Liver (tissue), 9 donors: ENCODE data around the gene SERPINB7. TPM values are rescaled to one million over a fixed set of nuclear protein-coding genes. Genes with fewer than 3 reads are reported as not detected.

Experiments
- DNase-seq: peaks from one replicate; pipeline ENCODE4 v3.0.0-alpha.2; 2017; ENCODE audit warnings: low spot score
- H3K27ac ChIP-seq, 2 donors: one replicate each; pipeline ENCODE4 v1.7.0; 2013; ENCODE audit warnings: inconsistent platforms in 2 of 2, low read length in 2 of 2, control low read depth in 1 of 2, low read depth in 1 of 2, mild to moderate bottlenecking in 1 of 2
- H3K27me3 ChIP-seq, 4 donors: one replicate each; pipeline versions ENCODE4 v1.6.1 to v1.7.0; 2013; ENCODE audit warnings: low read length in 3 of 4, inconsistent platforms in 1 of 4, mild to moderate bottlenecking in 1 of 4, moderate library complexity in 1 of 4; ENCODE audit not compliant: control insufficient read depth in 4 of 4, insufficient read depth in 4 of 4
- H3K36me3 ChIP-seq, 4 donors: one replicate each; pipeline versions ENCODE4 v1.6.1 to v1.7.0; 2013; ENCODE audit warnings: low read length in 3 of 4, mild to moderate bottlenecking in 3 of 4, low read depth in 1 of 4, moderate library complexity in 1 of 4; ENCODE audit not compliant: control insufficient read depth in 4 of 4, insufficient read depth in 3 of 4
- H3K4me1 ChIP-seq, 4 donors: one replicate each; pipeline versions ENCODE4 v1.6.1 to v1.7.0; 2013; ENCODE audit warnings: low read length in 3 of 4, mild to moderate bottlenecking in 3 of 4, moderate library complexity in 1 of 4; ENCODE audit not compliant: control insufficient read depth in 4 of 4, insufficient read depth in 4 of 4
- H3K4me3 ChIP-seq, 3 donors: one replicate each; pipeline versions ENCODE4 v1.6.1 to v1.7.0; 2013; ENCODE audit warnings: low read length in 3 of 3, control low read depth in 1 of 3, low read depth in 1 of 3, mild to moderate bottlenecking in 1 of 3
- H3K9ac ChIP-seq, 2 donors: one replicate each; pipeline ENCODE4 v1.7.0; 2013; ENCODE audit warnings: low read length in 2 of 2, mild to moderate bottlenecking in 2 of 2, moderate library complexity in 2 of 2, control low read depth in 1 of 2, low read depth in 1 of 2
- H3K9me3 ChIP-seq, 4 donors: one replicate each; pipeline versions ENCODE4 v1.6.1 to v1.7.0; 2013; ENCODE audit warnings: low read length in 3 of 4; ENCODE audit not compliant: control insufficient read depth in 4 of 4
- EGR1 ChIP-seq, 2 donors: IDR thresholded peaks; 2 replicates each; pipeline ENCODE4 v1.6.1; 2016 to 2018; ENCODE audit warnings: antibody characterized with exemption in 2 of 2, low read depth in 2 of 2
- FOXA1 ChIP-seq: IDR thresholded peaks from 2 replicates; pipeline ENCODE4 v1.6.1; 2016; ENCODE audit warnings: antibody characterized with exemption
- FOXA2 ChIP-seq: IDR thresholded peaks from 2 replicates; pipeline ENCODE4 v1.6.1; 2016; ENCODE audit warnings: antibody characterized with exemption
- GABPA ChIP-seq, 2 donors: IDR thresholded peaks in 1 of 2; conservative IDR thresholded peaks in 1 of 2; 2 replicates each; pipeline ENCODE4 v1.6.1; 2016; ENCODE audit warnings: antibody characterized with exemption in 2 of 2, mild to moderate bottlenecking in 1 of 2, moderate library complexity in 1 of 2
- HNF4G ChIP-seq: IDR thresholded peaks from 2 replicates; pipeline ENCODE4 v1.6.1; 2016; ENCODE audit warnings: antibody characterized with exemption
- JUND ChIP-seq, 2 donors: IDR thresholded peaks; 2 replicates each; pipeline ENCODE4 v1.6.1; 2016; ENCODE audit warnings: antibody characterized with exemption in 2 of 2
- NR2F2 ChIP-seq: IDR thresholded peaks from 2 replicates; pipeline ENCODE4 v1.6.1; 2016; ENCODE audit warnings: antibody characterized with exemption
- RXRA ChIP-seq, 2 donors: IDR thresholded peaks; 2 replicates each; pipeline ENCODE4 v1.6.1; 2017 to 2018; ENCODE audit warnings: antibody characterized with exemption in 2 of 2, mild to moderate bottlenecking in 1 of 2
- SP1 ChIP-seq: IDR thresholded peaks from 2 replicates; pipeline ENCODE4 v1.6.1; 2018; ENCODE audit warnings: antibody characterized with exemption, mild to moderate bottlenecking
- TAF1 ChIP-seq: conservative IDR thresholded peaks from 2 replicates; pipeline ENCODE4 v1.6.1; 2016; ENCODE audit warnings: antibody characterized with exemption, mild to moderate bottlenecking
- YY1 ChIP-seq: IDR thresholded peaks from 2 replicates; pipeline ENCODE4 v1.6.1; 2016; ENCODE audit warnings: antibody characterized with exemption, mild to moderate bottlenecking
- WGBS: extraction: QIAGEN DNeasy Blood & Tissue Kit; methylation state at CpG from one replicate; pipeline ENCODE4 v1.1.7; 2013; 5-methylcytosine and 5-hydroxymethylcytosine counted together
- polyA plus RNA-seq, 2 donors: library from polyadenylated mRNA; stranded (reverse) in 1 of 2; unstranded in 1 of 2; fragments of 200-250 nt in 1 of 2; fragments of >200 nt in 1 of 2; fragmentation: Nextera tagmentation in 1 of 2; extraction: Ambion mirVana in 1 of 2; gene quantifications; one replicate each; pipeline versions ENCODE4 v1.2.1 to v1.2.3, GENCODE V29; 2013 to 2015
- total RNA-seq, 2 donors: library from RNA; depleted of rRNA; stranded (reverse); fragments of >200 nt; gene quantifications; one replicate each; pipeline ENCODE4 v1.2.3, GENCODE V29; 2014
- TF ChIP-seq, protein P1 (sequence below): fragments of 150-350 bp; IDR thresholded peaks from 2 replicates; pipeline ENCODE4 v1.5.1; 2017; ENCODE audit warnings: improper control_type of control experiment, low read depth, low read length; ENCODE audit not compliant: missing input control
- TF ChIP-seq, protein P2 (sequence below): IDR thresholded peaks from 2 replicates; pipeline ENCODE4 v1.6.1; 2016; ENCODE audit warnings: antibody characterized with exemption
- TF ChIP-seq, protein P3 (sequence below): IDR thresholded peaks from 2 replicates; pipeline ENCODE4 v1.6.1; 2016; ENCODE audit warnings: antibody characterized with exemption
- TF ChIP-seq, protein P4 (sequence below): IDR thresholded peaks from 2 replicates; pipeline ENCODE4 v1.6.1; 2016; ENCODE audit warnings: antibody characterized with exemption, mild to moderate bottlenecking
- TF ChIP-seq, protein P5 (sequence below): IDR thresholded peaks from 2 replicates; pipeline ENCODE4 v1.6.1; 2016; ENCODE audit warnings: antibody characterized with exemption
- donor health status: healthy.
- donor health status: healthy.
- donor health status: healthy.
- donor health status: healthy.
- donor health status: healthy.

Gene SERPINB7
- total and polyA plus RNA-seq, 4 donors: not detected

DNA sequence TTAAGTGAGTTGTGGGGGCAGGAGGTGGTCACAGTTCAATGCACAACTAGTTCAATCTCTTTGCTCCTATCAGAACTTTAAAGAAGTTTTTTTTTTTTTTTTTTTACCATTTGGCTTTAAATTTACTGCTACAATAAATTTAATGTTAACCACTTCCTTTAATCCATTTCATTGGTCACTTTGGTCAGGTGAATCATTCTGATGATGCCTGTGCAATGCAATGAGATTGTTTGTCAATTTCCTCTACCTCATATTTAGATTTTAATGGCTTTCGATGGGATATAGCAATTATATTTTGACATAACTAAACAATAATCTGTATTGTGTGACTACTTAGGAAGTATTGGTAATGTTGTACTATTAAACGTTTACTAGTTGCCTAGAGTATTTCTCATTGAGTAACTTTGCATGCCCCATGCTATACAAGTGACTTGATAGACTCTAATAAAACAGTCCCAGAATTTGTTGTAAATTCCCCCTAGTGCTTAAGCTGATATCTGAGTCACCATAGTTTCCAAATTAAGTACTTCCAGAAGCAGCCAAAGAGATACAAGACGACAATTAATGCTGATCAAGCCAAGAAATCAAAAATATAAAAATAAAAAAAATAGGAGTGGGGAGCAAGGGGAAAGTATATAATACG lies 59.4 kb downstream of the SERPINB7 start:
- Histone ChIP-seq H3K27me3 (no peaks in the 10 kb centered on the region), H3K4me1 (no peaks in the 10 kb centered on the region), H3K9ac (no peak overlapping the region), H3K9me3 (no peaks in the 10 kb centered on the region), H3K4me3 (no peak overlapping the region), H3K27ac (no peak overlapping the region), H3K36me3 (no peaks in the 10 kb centered on the region)
- no peak for DNase-seq
- 73% methylated on average over 4 of the region's 4 CpGs for WGBS
- TF ChIP-seq JUND (IDR thresholded peaks at IDR 0.05) (no peak), EGR1 (IDR thresholded peaks at IDR 0.05; ENCODE audit: low read depth in 2 of 2) (no peak), HNF4G (no peak), SP1 (no peak), FOXA2 (no peak), NR2F2 (no peak), RXRA (IDR thresholded peaks at IDR 0.05) (no peak), FOXA1 (no peak)
- TF ChIP-seq, protein P1, sequence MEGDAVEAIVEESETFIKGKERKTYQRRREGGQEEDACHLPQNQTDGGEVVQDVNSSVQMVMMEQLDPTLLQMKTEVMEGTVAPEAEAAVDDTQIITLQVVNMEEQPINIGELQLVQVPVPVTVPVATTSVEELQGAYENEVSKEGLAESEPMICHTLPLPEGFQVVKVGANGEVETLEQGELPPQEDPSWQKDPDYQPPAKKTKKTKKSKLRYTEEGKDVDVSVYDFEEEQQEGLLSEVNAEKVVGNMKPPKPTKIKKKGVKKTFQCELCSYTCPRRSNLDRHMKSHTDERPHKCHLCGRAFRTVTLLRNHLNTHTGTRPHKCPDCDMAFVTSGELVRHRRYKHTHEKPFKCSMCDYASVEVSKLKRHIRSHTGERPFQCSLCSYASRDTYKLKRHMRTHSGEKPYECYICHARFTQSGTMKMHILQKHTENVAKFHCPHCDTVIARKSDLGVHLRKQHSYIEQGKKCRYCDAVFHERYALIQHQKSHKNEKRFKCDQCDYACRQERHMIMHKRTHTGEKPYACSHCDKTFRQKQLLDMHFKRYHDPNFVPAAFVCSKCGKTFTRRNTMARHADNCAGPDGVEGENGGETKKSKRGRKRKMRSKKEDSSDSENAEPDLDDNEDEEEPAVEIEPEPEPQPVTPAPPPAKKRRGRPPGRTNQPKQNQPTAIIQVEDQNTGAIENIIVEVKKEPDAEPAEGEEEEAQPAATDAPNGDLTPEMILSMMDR: no peak
- TF ChIP-seq, protein P2, sequence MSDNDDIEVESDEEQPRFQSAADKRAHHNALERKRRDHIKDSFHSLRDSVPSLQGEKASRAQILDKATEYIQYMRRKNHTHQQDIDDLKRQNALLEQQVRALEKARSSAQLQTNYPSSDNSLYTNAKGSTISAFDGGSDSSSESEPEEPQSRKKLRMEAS: no peak
- TF ChIP-seq, protein P3, sequence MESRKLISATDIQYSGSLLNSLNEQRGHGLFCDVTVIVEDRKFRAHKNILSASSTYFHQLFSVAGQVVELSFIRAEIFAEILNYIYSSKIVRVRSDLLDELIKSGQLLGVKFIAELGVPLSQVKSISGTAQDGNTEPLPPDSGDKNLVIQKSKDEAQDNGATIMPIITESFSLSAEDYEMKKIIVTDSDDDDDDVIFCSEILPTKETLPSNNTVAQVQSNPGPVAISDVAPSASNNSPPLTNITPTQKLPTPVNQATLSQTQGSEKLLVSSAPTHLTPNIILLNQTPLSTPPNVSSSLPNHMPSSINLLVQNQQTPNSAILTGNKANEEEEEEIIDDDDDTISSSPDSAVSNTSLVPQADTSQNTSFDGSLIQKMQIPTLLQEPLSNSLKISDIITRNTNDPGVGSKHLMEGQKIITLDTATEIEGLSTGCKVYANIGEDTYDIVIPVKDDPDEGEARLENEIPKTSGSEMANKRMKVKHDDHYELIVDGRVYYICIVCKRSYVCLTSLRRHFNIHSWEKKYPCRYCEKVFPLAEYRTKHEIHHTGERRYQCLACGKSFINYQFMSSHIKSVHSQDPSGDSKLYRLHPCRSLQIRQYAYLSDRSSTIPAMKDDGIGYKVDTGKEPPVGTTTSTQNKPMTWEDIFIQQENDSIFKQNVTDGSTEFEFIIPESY: no peak
- TF ChIP-seq, protein P4, sequence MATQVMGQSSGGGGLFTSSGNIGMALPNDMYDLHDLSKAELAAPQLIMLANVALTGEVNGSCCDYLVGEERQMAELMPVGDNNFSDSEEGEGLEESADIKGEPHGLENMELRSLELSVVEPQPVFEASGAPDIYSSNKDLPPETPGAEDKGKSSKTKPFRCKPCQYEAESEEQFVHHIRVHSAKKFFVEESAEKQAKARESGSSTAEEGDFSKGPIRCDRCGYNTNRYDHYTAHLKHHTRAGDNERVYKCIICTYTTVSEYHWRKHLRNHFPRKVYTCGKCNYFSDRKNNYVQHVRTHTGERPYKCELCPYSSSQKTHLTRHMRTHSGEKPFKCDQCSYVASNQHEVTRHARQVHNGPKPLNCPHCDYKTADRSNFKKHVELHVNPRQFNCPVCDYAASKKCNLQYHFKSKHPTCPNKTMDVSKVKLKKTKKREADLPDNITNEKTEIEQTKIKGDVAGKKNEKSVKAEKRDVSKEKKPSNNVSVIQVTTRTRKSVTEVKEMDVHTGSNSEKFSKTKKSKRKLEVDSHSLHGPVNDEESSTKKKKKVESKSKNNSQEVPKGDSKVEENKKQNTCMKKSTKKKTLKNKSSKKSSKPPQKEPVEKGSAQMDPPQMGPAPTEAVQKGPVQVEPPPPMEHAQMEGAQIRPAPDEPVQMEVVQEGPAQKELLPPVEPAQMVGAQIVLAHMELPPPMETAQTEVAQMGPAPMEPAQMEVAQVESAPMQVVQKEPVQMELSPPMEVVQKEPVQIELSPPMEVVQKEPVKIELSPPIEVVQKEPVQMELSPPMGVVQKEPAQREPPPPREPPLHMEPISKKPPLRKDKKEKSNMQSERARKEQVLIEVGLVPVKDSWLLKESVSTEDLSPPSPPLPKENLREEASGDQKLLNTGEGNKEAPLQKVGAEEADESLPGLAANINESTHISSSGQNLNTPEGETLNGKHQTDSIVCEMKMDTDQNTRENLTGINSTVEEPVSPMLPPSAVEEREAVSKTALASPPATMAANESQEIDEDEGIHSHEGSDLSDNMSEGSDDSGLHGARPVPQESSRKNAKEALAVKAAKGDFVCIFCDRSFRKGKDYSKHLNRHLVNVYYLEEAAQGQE: no peak
- TF ChIP-seq, protein P5, sequence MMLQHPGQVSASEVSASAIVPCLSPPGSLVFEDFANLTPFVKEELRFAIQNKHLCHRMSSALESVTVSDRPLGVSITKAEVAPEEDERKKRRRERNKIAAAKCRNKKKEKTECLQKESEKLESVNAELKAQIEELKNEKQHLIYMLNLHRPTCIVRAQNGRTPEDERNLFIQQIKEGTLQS: no peak

DNA sequence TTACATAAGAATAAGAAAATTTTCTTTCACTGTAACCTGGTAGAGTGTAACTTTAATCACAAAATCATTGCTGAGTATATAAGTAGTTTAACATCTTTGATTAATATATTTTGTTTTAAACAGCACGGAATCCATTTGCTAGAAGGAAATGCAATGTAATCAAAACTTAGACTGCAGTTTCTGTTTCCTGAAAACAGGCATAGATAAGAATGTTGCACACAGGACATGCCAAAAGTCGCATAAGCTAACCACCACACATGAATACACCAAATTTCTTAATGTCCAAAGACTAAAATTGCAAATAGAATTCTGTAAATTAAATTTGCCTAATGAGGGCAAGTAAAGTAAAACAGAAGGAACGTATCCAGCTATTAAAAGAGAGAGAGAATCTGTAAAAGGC lies 61.2 kb downstream of the SERPINB7 start:
- WGBS: 57% methylated on average over 3 of the region's 3 CpGs
- Histone ChIP-seq H3K36me3 (no peaks in the 10 kb centered on the region), H3K27me3 (no peaks in the 10 kb centered on the region), H3K27ac (no peak overlapping the region), H3K9ac (no peak overlapping the region), H3K4me1 (no peaks in the 10 kb centered on the region), H3K9me3 (no peaks in the 10 kb centered on the region), H3K4me3 (no peak overlapping the region)
- TF ChIP-seq RXRA (IDR thresholded peaks at IDR 0.05): no peak
- no peak for TF ChIP-seq TAF1
- TF ChIP-seq, protein P5: no peak
- no peak for TF ChIP-seq GABPA (IDR thresholded peaks at IDR 0.05 in 1 of 2, conservative IDR thresholded peaks at IDR 0.05 in 1 of 2)
- TF ChIP-seq, protein P4: no peak
- no peak for TF ChIP-seq NR2F2
- TF ChIP-seq YY1: no peak
- no peak for DNase-seq
